Right renal pelvis (tissue), 4 donors: ENCODE results near the gene MALL. TPM values are rescaled to one million over a fixed set of nuclear protein-coding genes. Genes with fewer than 3 reads are reported as not detected.
"Not testable (repeated sequence)": the region's sequence is repeated elsewhere in the genome, so short reads cannot be mapped to it uniquely, and the experiment has no call there.

Experiments used
- DNase-seq, 4 donors: peaks; one replicate each; pipeline ENCODE4 v3.0.0-alpha.2; 2013; ENCODE audit warnings: low read depth in 4 of 4, low spot score in 3 of 4, missing footprints in 1 of 4
- polyA plus RNA-seq, 4 donors: library from polyadenylated mRNA; unstranded; fragments of 120-200 nt; gene quantifications; one replicate each; pipeline ENCODE4 v1.2.1, GENCODE V29; 2013; ENCODE audit not compliant: insufficient read length in 4 of 4

Gene MALL
- polyA plus RNA-seq, 4 donors: 13.0 to 16.5 (median 15.8) TPM

GRCh38 chr2:110054521-110055407 is 60.9 kb downstream of the MALL start:
- DNase-seq: peak in 2 of 4 donors; percentile 22 to 33

- DNase-seq: not testable (repeated sequence)
These were observed 61.9 kb downstream of the MALL start for GRCh38 chr2:110053688-110054087.

- not testable (repeated sequence) for DNase-seq
These were observed 63.5 kb downstream of the MALL start for GRCh38 chr2:110052166-110052565.

GRCh38 chr2:110050222-110050621 is 65.4 kb downstream of the MALL start:
- DNase-seq: not testable (repeated sequence)

GRCh38 chr2:110049769-110050168 is 65.9 kb downstream of the MALL start:
- not testable (repeated sequence) for DNase-seq

GRCh38 chr2:110048255-110049197 is 67.1 kb downstream of the MALL start:
- not testable (repeated sequence) for DNase-seq

GRCh38 chr2:110047225-110047624 is 68.4 kb downstream of the MALL start:
- DNase-seq: not testable (repeated sequence)

GRCh38 chr2:110041941-110042660 is 73.5 kb downstream of the MALL start:
- not testable (repeated sequence) for DNase-seq

- not testable (repeated sequence) for DNase-seq
These were observed 78.3 kb downstream of the MALL start for GRCh38 chr2:110037336-110037735.

- DNase-seq: not testable (repeated sequence)
These were observed 80.2 kb downstream of the MALL start for GRCh38 chr2:110035384-110035783.

- DNase-seq: not testable (repeated sequence)
These were observed 80.7 kb downstream of the MALL start for GRCh38 chr2:110034935-110035334.

Other genes starting within 250 kb of the MALL start
- gene LIMS3, start 217.1 kb downstream of the MALL start, polyA plus RNA-seq: 1 to 10 TPM; 3.2 to 3.8 (median 3.5) TPM
- gene NPHP1, start 89.2 kb upstream of the MALL start, polyA plus RNA-seq: 10 to 100 TPM; 13.8 to 20.8 (median 15.7) TPM
- 10 to 100 TPM; 11.5 to 23.2 (median 12.5) TPM for gene MTLN, start 96.7 kb upstream of the MALL start, polyA plus RNA-seq